Measurements from ENCODE around the gene VAT1L. TPM values are rescaled to one million over a fixed set of nuclear protein-coding genes. Genes with fewer than 3 reads are reported as not detected.

The VAT1L gene
- total and polyA plus RNA-seq, 2 donors (not counting 3 experiments of a cell fraction or from before 2014, with no cell fraction given), result 0.46 to 1.5 TPM

DNA sequence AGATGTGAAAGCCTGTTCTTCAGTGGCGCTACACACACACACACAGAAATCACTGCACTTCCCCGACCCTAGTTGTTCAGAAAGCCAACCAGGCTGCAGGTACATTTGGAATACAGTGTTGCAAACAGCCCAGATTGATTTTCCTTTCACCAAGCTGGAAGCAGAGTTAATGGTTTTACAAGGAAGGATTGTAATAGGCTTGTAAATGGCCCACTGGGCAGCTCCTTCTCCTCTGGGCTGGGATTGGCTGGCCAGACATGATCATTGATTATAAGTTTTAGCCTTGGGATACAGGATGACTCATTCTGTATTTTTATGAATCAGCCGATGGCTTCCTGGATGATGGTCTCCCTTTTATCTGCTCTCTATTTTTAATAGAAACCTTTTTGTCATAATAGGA lies 2.5 kb downstream of the VAT1L start:
- DNase-seq (ENCODE audit: low read depth, low spot score) (no peak), FAIRE-seq (no peak)
- Histone ChIP-seq H3K36me3 (ENCODE audit: control insufficient read depth in 2 of 2, extremely low read depth in 1 of 2, insufficient read depth in 2 of 2, low read length in 2 of 2) (no peaks in the 10 kb centered on the region), H3K4me1 (ENCODE audit: control insufficient read depth, extremely low read depth, insufficient read depth, low read length) (peaks cover 4% of the 10 kb centered on the region), H3K4me3 (replicated peaks in 1 of 3; ENCODE audit: insufficient read depth in 1 of 3, low read depth in 1 of 3, low read length in 3 of 3) (no peak overlapping the region), H3K27ac (ENCODE audit: insufficient read depth, low read depth, low read length) (no peak overlapping the region), H3K9ac (replicated peaks; ENCODE audit: extremely low read depth, insufficient read depth, low read length) (no peak overlapping the region), H3K27me3 (ENCODE audit: control insufficient read depth in 2 of 2, insufficient read depth in 2 of 2, low read length in 2 of 2) (peaks cover 28 to 40% of the 10 kb centered on the region in 2 experiments), H3K9me3 (replicated peaks; ENCODE audit: control insufficient read depth, insufficient read depth, low read length) (no peaks in the 10 kb centered on the region), H3K9me1 (replicated peaks; ENCODE audit: control insufficient read depth, extremely low read depth, insufficient read depth, low read length) (no peaks in the 10 kb centered on the region), H2AFZ (ENCODE audit: low read depth, low read length) (no peak overlapping the region), H3K4me2 (ENCODE audit: insufficient read depth, low read length) (no peak overlapping the region), H4K20me1 (replicated peaks; ENCODE audit: control insufficient read depth, extremely low read depth, insufficient read depth, low read length) (no peaks in the 10 kb centered on the region), H3K79me2 (ENCODE audit: control insufficient read depth, insufficient read depth, low read length) (no peaks in the 10 kb centered on the region)
- CTCF ChIA-PET, result interaction anchor here (1.3 to 2.3 kb wide), 2 partner anchors 10 to 212 kb away, joined by 5 to 6 read pairs; no protein-coding TSS in a partner anchor
- POLR2A ChIA-PET, result no interaction called here
- dilution Hi-C loops (cut with MboI; ENCODE audit: extremely low pct_ligation_motif_present, low sequenced_read_pairs) (no loop called here), intact Hi-C loops (cut with micrococcal nuclease) (no loop called here)
- TF ChIP-seq FOS (IDR thresholded peaks at IDR 0.05; ENCODE audit: borderline replicate concordance, insufficient read depth, low read length) (no peak), EZH2 (IDR thresholded peaks at IDR 0.05; ENCODE audit: borderline replicate concordance, low read depth, low read length, severe bottlenecking) (no peak), MYC (IDR thresholded peaks at IDR 0.05; ENCODE audit: low read depth, low read length) (no peak), GATA2 (IDR thresholded peaks at IDR 0.05; ENCODE audit: insufficient read depth, insufficient read length, low read depth, low read length) (no peak), JUN (IDR thresholded peaks at IDR 0.05; ENCODE audit: borderline replicate concordance, insufficient read depth, insufficient read length, low read depth) (no peak), POLR2AphosphoS5 (IDR thresholded peaks at IDR 0.05; ENCODE audit: insufficient read depth, low read depth, low read length) (no peak), POLR2A (IDR thresholded peaks at IDR 0.05; ENCODE audit: low read depth, low read length) (no peak)
- TF ChIP-seq, protein P1, sequence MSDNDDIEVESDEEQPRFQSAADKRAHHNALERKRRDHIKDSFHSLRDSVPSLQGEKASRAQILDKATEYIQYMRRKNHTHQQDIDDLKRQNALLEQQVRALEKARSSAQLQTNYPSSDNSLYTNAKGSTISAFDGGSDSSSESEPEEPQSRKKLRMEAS (IDR thresholded peaks at IDR 0.05; ENCODE audit: insufficient read depth, insufficient read length), result no peak
- TF ChIP-seq, protein P2, sequence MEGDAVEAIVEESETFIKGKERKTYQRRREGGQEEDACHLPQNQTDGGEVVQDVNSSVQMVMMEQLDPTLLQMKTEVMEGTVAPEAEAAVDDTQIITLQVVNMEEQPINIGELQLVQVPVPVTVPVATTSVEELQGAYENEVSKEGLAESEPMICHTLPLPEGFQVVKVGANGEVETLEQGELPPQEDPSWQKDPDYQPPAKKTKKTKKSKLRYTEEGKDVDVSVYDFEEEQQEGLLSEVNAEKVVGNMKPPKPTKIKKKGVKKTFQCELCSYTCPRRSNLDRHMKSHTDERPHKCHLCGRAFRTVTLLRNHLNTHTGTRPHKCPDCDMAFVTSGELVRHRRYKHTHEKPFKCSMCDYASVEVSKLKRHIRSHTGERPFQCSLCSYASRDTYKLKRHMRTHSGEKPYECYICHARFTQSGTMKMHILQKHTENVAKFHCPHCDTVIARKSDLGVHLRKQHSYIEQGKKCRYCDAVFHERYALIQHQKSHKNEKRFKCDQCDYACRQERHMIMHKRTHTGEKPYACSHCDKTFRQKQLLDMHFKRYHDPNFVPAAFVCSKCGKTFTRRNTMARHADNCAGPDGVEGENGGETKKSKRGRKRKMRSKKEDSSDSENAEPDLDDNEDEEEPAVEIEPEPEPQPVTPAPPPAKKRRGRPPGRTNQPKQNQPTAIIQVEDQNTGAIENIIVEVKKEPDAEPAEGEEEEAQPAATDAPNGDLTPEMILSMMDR (IDR thresholded peaks at IDR 0.05; ENCODE audit: extremely low read depth in 1 of 2, insufficient read depth in 1 of 2, low read depth in 1 of 2, low read length in 2 of 2), result no peak
- BruUV-seq (replicated peaks), result no TSS peak
